Neural progenitor cell (in vitro differentiated cells): ENCODE data around the gene TECTB. TPM values are rescaled to one million over a fixed set of nuclear protein-coding genes. Genes with fewer than 3 reads are reported as not detected.

ENCODE experiments used
- DNase-seq: peaks from one replicate; pipeline ENCODE4 v3.0.0-alpha.2; 2016; ENCODE audit warnings: low spot score
- H2AFZ ChIP-seq: fragments of 200-600 bp; sonication (generic); replicated peaks from 2 replicates; pipeline ENCODE4 v1.6.1; 2016; ENCODE audit warnings: antibody characterized with exemption
- H3F3A ChIP-seq: fragments of 200-600 bp; sonication (generic); 2 replicates; pipeline ENCODE4 v1.6.1; 2016; ENCODE audit warnings: antibody characterized with exemption, low read depth
- H3K27ac ChIP-seq: fragments of 200-600 bp; sonication (generic); 2 replicates; pipeline ENCODE4 v1.5.1; 2016; ENCODE audit warnings: mild to moderate bottlenecking
- H3K27me3 ChIP-seq: fragments of 200-600 bp; sonication (generic); 2 replicates; pipeline ENCODE4 v1.6.1; 2016; ENCODE audit warnings: mild to moderate bottlenecking, moderate library complexity
- H3K36me3 ChIP-seq: fragments of 200-600 bp; sonication (generic); 2 replicates; pipeline ENCODE4 v1.5.1; 2016
- H3K4me1 ChIP-seq: fragments of 200-600 bp; sonication (generic); 2 replicates; pipeline ENCODE4 v1.6.1; 2016; ENCODE audit warnings: mixed run types
- H3K4me2 ChIP-seq: fragments of 200-600 bp; sonication (generic); 2 replicates; pipeline ENCODE4 v1.6.1; 2016
- H3K4me3 ChIP-seq: fragments of 200-600 bp; sonication (generic); 2 replicates; pipeline ENCODE4 v1.5.1; 2016
- H3K79me2 ChIP-seq: fragments of 200-600 bp; sonication (generic); 2 replicates; pipeline ENCODE4 v1.6.1; 2016; ENCODE audit warnings: low read depth
- H3K9ac ChIP-seq: fragments of 200-600 bp; sonication (generic); 2 replicates; pipeline ENCODE4 v1.6.1; 2016
- H3K9me3 ChIP-seq: fragments of 200-600 bp; sonication (generic); 2 replicates; pipeline ENCODE4 v1.5.1; 2016; ENCODE audit warnings: low read depth
- H4K20me1 ChIP-seq: fragments of 200-600 bp; sonication (generic); 2 replicates; pipeline ENCODE4 v1.6.1; 2016; ENCODE audit warnings: low read depth
- H3K27ac Mint-ChIP-seq: 3 replicates; pipeline ENCODE4 v1.8.0; 2021; ENCODE audit warnings: mixed read lengths
- H3K27me3 Mint-ChIP-seq: 2 replicates; pipeline ENCODE4 v1.8.0; 2022; ENCODE audit warnings: low read depth, mild to moderate bottlenecking, inconsistent platforms, moderate library complexity, mixed read lengths; ENCODE audit not compliant: insufficient read depth
- H3K36me3 Mint-ChIP-seq: 3 replicates; pipeline ENCODE4 v1.8.0; 2021; ENCODE audit warnings: mixed read lengths
- H3K4me1 Mint-ChIP-seq: 3 replicates; pipeline ENCODE4 v1.8.0; 2021; ENCODE audit warnings: mixed read lengths
- H3K4me3 Mint-ChIP-seq: 3 replicates; pipeline ENCODE4 v1.8.0; 2021; ENCODE audit warnings: mild to moderate bottlenecking, moderate library complexity, mixed read lengths
- H3K9me3 Mint-ChIP-seq: 3 replicates; pipeline ENCODE4 v1.8.0; 2020; ENCODE audit warnings: mixed read lengths
- EZH2 ChIP-seq: fragments of 200-600 bp; sonication (generic); IDR thresholded peaks from 2 replicates; pipeline ENCODE4 v1.6.1; 2017; ENCODE audit warnings: antibody characterized with exemption, mild to moderate bottlenecking, moderate library complexity
- EZH2phosphoT487 ChIP-seq: fragments of 200-600 bp; sonication (generic); IDR thresholded peaks from 2 replicates; pipeline ENCODE4 v1.6.1; 2017; ENCODE audit warnings: antibody characterized with exemption
- total RNA-seq: library from RNA; depleted of rRNA; stranded (reverse); fragments of >200 nt; gene quantifications from 2 replicates; pipeline ENCODE4 v1.2.3, GENCODE V29; 2015; ENCODE audit warnings: low replicate concordance
- TF ChIP-seq, protein P1 (sequence below): fragments of 200-600 bp; sonication (generic); IDR thresholded peaks from 2 replicates; pipeline ENCODE4 v1.5.1; 2017; ENCODE audit warnings: antibody characterized with exemption, mild to moderate bottlenecking

The TECTB gene
- not detected in 2 replicates for total RNA-seq

DNA sequence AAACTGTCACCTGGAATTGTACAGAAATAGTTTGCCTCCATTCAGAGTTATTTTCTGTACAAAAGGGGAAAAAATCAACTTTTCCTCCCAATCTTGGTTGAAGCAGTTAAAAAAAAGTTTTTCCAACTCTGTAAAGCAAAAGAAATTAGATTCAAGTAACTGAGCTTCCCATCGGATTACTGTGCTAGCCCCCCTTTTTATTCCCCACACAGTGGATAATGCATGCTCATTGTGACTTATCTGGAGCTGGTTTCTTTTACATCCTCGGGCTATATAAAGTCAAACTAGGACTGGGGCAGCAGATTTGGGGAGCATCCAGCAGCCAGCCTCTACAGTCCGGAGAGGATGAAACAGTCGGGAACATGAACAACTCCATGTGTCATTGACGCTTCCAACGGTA, at the start of gene TECTB:
Gene TECTB, plus strand, starts transcription at position 301 of the 400 bp plus-strand sequence. CDS start 335 bp downstream, outside the sequence.
- Histone ChIP-seq H3F3A (peaks cover 10% of the 10 kb centered on the region), H3K4me3 (no peak within 1 kb of the TSS), H3K4me2 (no peak within 1 kb of the TSS), H3K27me3 (no peaks in the 10 kb centered on the region), H3K79me2 (no peaks in the 10 kb centered on the region), H2AFZ (no peak within 1 kb of the TSS), H3K36me3 (no peaks in the 10 kb centered on the region), H3K4me1 (peaks cover 28% of the 10 kb centered on the region), H3K27ac (no peak within 1 kb of the TSS), H3K9ac (no peak within 1 kb of the TSS), H4K20me1 (no peaks in the 10 kb centered on the region), H3K9me3 (no peaks in the 10 kb centered on the region)
- Mint-ChIP-seq H3K27me3 (peaks cover 5% of the 10 kb centered on the region), H3K27ac (no peak within 1 kb of the TSS), H3K4me3 (no peak within 1 kb of the TSS), H3K4me1 (peaks cover 27% of the 10 kb centered on the region), H3K9me3 (no peaks in the 10 kb centered on the region), H3K36me3 (no peaks in the 10 kb centered on the region)
- no peak for DNase-seq
- no peak for TF ChIP-seq EZH2
- TF ChIP-seq, protein P1, sequence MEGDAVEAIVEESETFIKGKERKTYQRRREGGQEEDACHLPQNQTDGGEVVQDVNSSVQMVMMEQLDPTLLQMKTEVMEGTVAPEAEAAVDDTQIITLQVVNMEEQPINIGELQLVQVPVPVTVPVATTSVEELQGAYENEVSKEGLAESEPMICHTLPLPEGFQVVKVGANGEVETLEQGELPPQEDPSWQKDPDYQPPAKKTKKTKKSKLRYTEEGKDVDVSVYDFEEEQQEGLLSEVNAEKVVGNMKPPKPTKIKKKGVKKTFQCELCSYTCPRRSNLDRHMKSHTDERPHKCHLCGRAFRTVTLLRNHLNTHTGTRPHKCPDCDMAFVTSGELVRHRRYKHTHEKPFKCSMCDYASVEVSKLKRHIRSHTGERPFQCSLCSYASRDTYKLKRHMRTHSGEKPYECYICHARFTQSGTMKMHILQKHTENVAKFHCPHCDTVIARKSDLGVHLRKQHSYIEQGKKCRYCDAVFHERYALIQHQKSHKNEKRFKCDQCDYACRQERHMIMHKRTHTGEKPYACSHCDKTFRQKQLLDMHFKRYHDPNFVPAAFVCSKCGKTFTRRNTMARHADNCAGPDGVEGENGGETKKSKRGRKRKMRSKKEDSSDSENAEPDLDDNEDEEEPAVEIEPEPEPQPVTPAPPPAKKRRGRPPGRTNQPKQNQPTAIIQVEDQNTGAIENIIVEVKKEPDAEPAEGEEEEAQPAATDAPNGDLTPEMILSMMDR, result no peak
- no peak for TF ChIP-seq EZH2phosphoT487

DNA sequence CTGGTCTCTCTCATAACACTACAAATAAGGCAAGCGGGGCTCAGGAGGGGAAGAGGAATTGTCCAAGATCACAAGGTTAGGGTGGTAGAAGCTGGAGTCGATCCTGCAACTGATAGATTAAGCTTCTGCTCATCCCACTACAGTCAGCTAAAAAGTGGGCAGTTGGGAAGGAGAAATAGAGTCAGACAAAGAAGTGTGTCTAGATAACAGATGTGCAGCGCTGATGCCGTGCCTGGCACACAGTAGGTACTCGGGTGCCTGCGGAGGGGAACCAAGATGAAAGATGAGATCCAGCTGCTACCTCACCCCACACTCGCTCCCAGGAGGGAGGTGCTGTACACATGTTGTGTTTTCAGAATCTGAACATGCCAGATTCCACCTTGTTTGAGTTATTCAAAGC, 48.1 kb upstream of the TECTB start:
- H3K4me3 Mint-ChIP-seq, result no peak overlapping the region
- no peak overlapping the region for H2AFZ ChIP-seq
- no peaks in the 10 kb centered on the region for H3K36me3 Mint-ChIP-seq

DNA sequence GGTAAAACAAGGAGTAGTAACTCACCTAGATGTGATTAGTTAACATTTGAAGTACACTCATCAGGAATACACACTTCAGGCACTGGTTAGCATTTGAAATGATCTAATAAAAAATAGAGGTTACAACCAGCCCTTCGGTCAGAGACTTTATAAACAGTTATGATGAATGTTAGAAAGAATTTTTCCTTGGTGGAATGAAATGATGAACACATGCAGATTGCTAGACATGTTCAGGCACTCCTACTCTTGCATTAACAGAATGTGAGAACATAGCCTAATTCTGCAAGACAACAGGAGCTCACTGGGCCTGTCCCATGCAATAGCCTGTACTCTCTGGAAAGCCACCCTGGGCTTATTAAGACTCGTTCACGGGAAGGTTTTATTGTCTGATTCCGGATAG, 47.3 kb upstream of the TECTB start:
- Histone ChIP-seq H2AFZ (no peak overlapping the region), H3K79me2 (no peaks in the 10 kb centered on the region), H3K4me2 (no peak overlapping the region), H3K9ac (no peak overlapping the region), H3K4me3 (no peak overlapping the region), H4K20me1 (no peaks in the 10 kb centered on the region), H3K9me3 (no peaks in the 10 kb centered on the region), H3K27me3 (no peaks in the 10 kb centered on the region), H3K4me1 (no peaks in the 10 kb centered on the region), H3F3A (no peaks in the 10 kb centered on the region), H3K27ac (no peak overlapping the region), H3K36me3 (no peaks in the 10 kb centered on the region)
- Mint-ChIP-seq H3K36me3 (peaks cover 2% of the 10 kb centered on the region), H3K4me1 (peaks cover 9% of the 10 kb centered on the region), H3K27ac (no peak overlapping the region), H3K4me3 (no peak overlapping the region), H3K9me3 (peaks cover 9% of the 10 kb centered on the region), H3K27me3 (peaks cover 3% of the 10 kb centered on the region)
- no peak for DNase-seq
- TF ChIP-seq, protein P1, result no peak
- no peak for TF ChIP-seq EZH2
- TF ChIP-seq EZH2phosphoT487, result no peak

More for the DNA sequence above, 48.1 kb upstream of the TECTB start:
- H3K27ac ChIP-seq, result no peak overlapping the region
- peaks cover 9% of the 10 kb centered on the region for H3K4me1 Mint-ChIP-seq
- DNase-seq, result no peak
- H3K27me3 ChIP-seq, result no peaks in the 10 kb centered on the region
- H3K9ac ChIP-seq, result no peak overlapping the region
- TF ChIP-seq EZH2phosphoT487, result no peak
- TF ChIP-seq, protein P1, result no peak
- no peak for TF ChIP-seq EZH2
- no peaks in the 10 kb centered on the region for H3K79me2 ChIP-seq
- H3K4me1 ChIP-seq, result no peaks in the 10 kb centered on the region
- H3K9me3 ChIP-seq, result no peaks in the 10 kb centered on the region
- H3K27ac Mint-ChIP-seq, result peak overlapping the region; percentile 39
- no peaks in the 10 kb centered on the region for H4K20me1 ChIP-seq
- H3K36me3 ChIP-seq, result no peaks in the 10 kb centered on the region
- peaks cover 2% of the 10 kb centered on the region for H3K27me3 Mint-ChIP-seq
- no peak overlapping the region for H3K4me2 ChIP-seq
- H3K9me3 Mint-ChIP-seq, result peaks cover 7% of the 10 kb centered on the region
- H3F3A ChIP-seq, result no peaks in the 10 kb centered on the region
- H3K4me3 ChIP-seq, result no peak overlapping the region
